ENCODE results near the gene TKT.

- TF ChIP-seq POLR2A (IDR thresholded peaks at IDR 0.05; ENCODE audit: low read depth, low read length) (no peak), POLR2AphosphoS5 (IDR thresholded peaks at IDR 0.05; ENCODE audit: low read depth, low read length) (no peak), TAF1 (IDR thresholded peaks at IDR 0.05; ENCODE audit: borderline replicate concordance, low read depth, low read length) (no peak)
Measured at GRCh38 chr3:53198996-53199395, 56.8 kb downstream of the TKT start.
